GM21529 (cell line): Measurements from ENCODE around the gene KIRREL3.

ENCODE experiments used
- ATAC-seq: cut with Tn5 transposase; IDR thresholded peaks from one replicate; pipeline ENCODE4 v1.9.1; 2021; ENCODE audit not compliant: unreplicated experiment

KIRREL3 gene

GRCh38 chr11:126480015-126480409 lies 520.6 kb downstream of the KIRREL3 start:
- ATAC-seq, result no peak

GRCh38 chr11:126479178-126479930 lies 521.2 kb downstream of the KIRREL3 start:
- ATAC-seq, result no peak

- no peak for ATAC-seq
These were observed 522.1 kb downstream of the KIRREL3 start for GRCh38 chr11:126478466-126478865.

GRCh38 chr11:126477535-126478305 lies 522.9 kb downstream of the KIRREL3 start:
- no peak for ATAC-seq

- no peak for ATAC-seq
These were observed 523.6 kb downstream of the KIRREL3 start for GRCh38 chr11:126476977-126477376.

GRCh38 chr11:126476266-126476924 lies 524.2 kb downstream of the KIRREL3 start:
- no peak for ATAC-seq

- ATAC-seq, result no peak
These were observed 525.3 kb downstream of the KIRREL3 start for GRCh38 chr11:126475014-126475991.

GRCh38 chr11:126474220-126474619 lies 526.4 kb downstream of the KIRREL3 start:
- no peak for ATAC-seq

- no peak for ATAC-seq
These were observed 527.3 kb downstream of the KIRREL3 start for GRCh38 chr11:126473269-126473668.

- no peak for ATAC-seq
These were observed 531.3 kb downstream of the KIRREL3 start for GRCh38 chr11:126469311-126469710.

GRCh38 chr11:126468102-126468521 lies 532.5 kb downstream of the KIRREL3 start:
- ATAC-seq, result no peak

- no peak for ATAC-seq
These were observed 533.1 kb downstream of the KIRREL3 start for GRCh38 chr11:126467471-126467870.

GRCh38 chr11:126467046-126467370 lies 533.6 kb downstream of the KIRREL3 start:
- ATAC-seq, result no peak

GRCh38 chr11:126466236-126467045 lies 534.1 kb downstream of the KIRREL3 start:
- ATAC-seq, result no peak

- ATAC-seq, result peak; percentile 74
These were observed 534.9 kb downstream of the KIRREL3 start for GRCh38 chr11:126465573-126466188.

GRCh38 chr11:126464796-126465195 lies 535.8 kb downstream of the KIRREL3 start:
- no peak for ATAC-seq

- ATAC-seq, result no peak
These were observed 538.1 kb downstream of the KIRREL3 start for GRCh38 chr11:126462422-126462821.

GRCh38 chr11:126461996-126462395 lies 538.6 kb downstream of the KIRREL3 start:
- no peak for ATAC-seq

- no peak for ATAC-seq
These were observed 539.5 kb downstream of the KIRREL3 start for GRCh38 chr11:126461096-126461440.
